Lung (tissue), 12 donors: ENCODE data around the gene ENTPD6. TPM values are rescaled to one million over a fixed set of nuclear protein-coding genes. Genes with fewer than 3 reads are reported as not detected.

Experiments
- ATAC-seq: fragments of 200-7000 bp; cut with Tn5 transposase; one replicate; pipeline ENCODE4 v1.9.1; 2020; ENCODE audit warnings: moderate number of reproducible peaks; ENCODE audit not compliant: insufficient read depth, low FRiP score
- DNase-seq, 3 donors: peaks; one replicate each; pipeline ENCODE4 v3.0.0-alpha.2; 2013 to 2017
- H3K27ac ChIP-seq, 2 donors: one replicate each; pipeline ENCODE4 v1.5.1; 2013; ENCODE audit warnings: mild to moderate bottlenecking in 2 of 2, moderate library complexity in 2 of 2, control low read depth in 1 of 2, inconsistent platforms in 1 of 2, low read depth in 1 of 2, low read length in 1 of 2
- H3K27me3 ChIP-seq, 3 donors: one replicate each; pipeline ENCODE4 v1.5.1; 2013; ENCODE audit warnings: low read length in 2 of 3; ENCODE audit not compliant: control insufficient read depth in 3 of 3, insufficient read depth in 3 of 3
- H3K36me3 ChIP-seq, 4 donors: one replicate each; pipeline ENCODE4 v1.5.1; 2013; ENCODE audit warnings: low read length in 4 of 4, mild to moderate bottlenecking in 1 of 4, moderate library complexity in 1 of 4; ENCODE audit not compliant: control insufficient read depth in 4 of 4, insufficient read depth in 4 of 4
- H3K4me1 ChIP-seq, 5 donors: one replicate each; pipeline ENCODE4 v1.5.1; 2013; ENCODE audit warnings: low read length in 5 of 5, mild to moderate bottlenecking in 2 of 5, moderate library complexity in 1 of 5; ENCODE audit not compliant: control insufficient read depth in 5 of 5, insufficient read depth in 5 of 5
- H3K4me3 ChIP-seq: one replicate; pipeline ENCODE4 v1.5.1; 2013; ENCODE audit warnings: mild to moderate bottlenecking, control low read depth, moderate library complexity
- H3K9ac ChIP-seq, 2 donors: one replicate each; pipeline ENCODE4 v1.5.1; 2013; ENCODE audit warnings: low read length in 2 of 2, control low read depth in 1 of 2; ENCODE audit not compliant: insufficient read depth in 1 of 2
- H3K9me3 ChIP-seq, 4 donors: one replicate each; pipeline ENCODE4 v1.5.1; 2013; ENCODE audit warnings: low read length in 3 of 4, mild to moderate bottlenecking in 1 of 4, moderate library complexity in 1 of 4; ENCODE audit not compliant: control insufficient read depth in 4 of 4, insufficient read depth in 3 of 4
- CTCF ChIP-seq: IDR thresholded peaks from 2 replicates; pipeline ENCODE4 v1.5.1; 2012; ENCODE audit warnings: mild to moderate bottlenecking; ENCODE audit errors: control extremely low read depth, extremely low read depth
- WGBS, 2 donors: extraction: QIAGEN DNeasy Blood & Tissue Kit; methylation state at CpG; one replicate each; pipeline ENCODE4 v1.1.7; 2013; 5-methylcytosine and 5-hydroxymethylcytosine counted together
- polyA plus RNA-seq, 2 donors: library from polyadenylated mRNA; stranded (reverse); fragments of 200-250 nt; gene quantifications; one replicate each; pipeline ENCODE4 v1.2.1, GENCODE V29; 2013
- total RNA-seq, 2 donors: library from RNA; depleted of rRNA in 1 of 2; stranded (reverse); fragments of >200 nt in 1 of 2; gene quantifications; one replicate each; pipeline ENCODE4 v1.2.1, GENCODE V29; 2014 to 2021
- donor health status: control.
- donor health status: control.
- donor health status: Bipolar disorder and iron deficiency.
- donor health status: healthy.
- donor health status: DM: yes; HTN: yes; CAD: no.

Gene ENTPD6
- total and polyA plus RNA-seq, 4 donors = 33.8 to 78.8 (median 52.2) TPM

GRCh38 chr20:25196786-25197120 lies 1.2 kb downstream of the ENTPD6 start:
- peak overlapping the region; percentile 57 for H3K4me3 ChIP-seq
- DNase-seq (no peak), ATAC-seq (no peak)
- H3K27me3 ChIP-seq = no peaks in the 10 kb centered on the region
- no peak for TF ChIP-seq CTCF
- H3K27ac ChIP-seq = peak overlapping the region; percentile 88 to 98
- peaks cover 0 to 12% (median 0%) of the 10 kb centered on the region in 5 donors for H3K4me1 ChIP-seq
- no peaks in the 10 kb centered on the region for H3K36me3 ChIP-seq
- H3K9me3 ChIP-seq = no peaks in the 10 kb centered on the region
- peak overlapping the region; percentile 74 to 80 for H3K9ac ChIP-seq
- 42 to 52% methylated on average over 9 of the region's 9 CpGs for WGBS, 2 donors

- no peaks in the 10 kb centered on the region for H3K27me3 ChIP-seq
- no peak for TF ChIP-seq CTCF
- no peak overlapping the region for H3K4me3 ChIP-seq
- no peak overlapping the region for H3K9ac ChIP-seq
- H3K36me3 ChIP-seq = no peaks in the 10 kb centered on the region
- 83 to 91% methylated on average over 3 of the region's 3 CpGs for WGBS, 2 donors
- no peak for DNase-seq
- no peaks in the 10 kb centered on the region for H3K9me3 ChIP-seq
- peaks cover 0 to 12% (median 0%) of the 10 kb centered on the region in 5 donors for H3K4me1 ChIP-seq
- peak overlapping the region in 1 of 2 donors; percentile 88 for H3K27ac ChIP-seq
- ATAC-seq = no peak
Measured at GRCh38 chr20:25197183-25197869, 1.8 kb downstream of the ENTPD6 start.

GRCh38 chr20:25197870-25198190 lies 2.3 kb downstream of the ENTPD6 start:
- no peaks in the 10 kb centered on the region for H3K9me3 ChIP-seq

More at GRCh38 chr20:25197870-25198190, 2.3 kb downstream of the ENTPD6 start:
- H3K9ac ChIP-seq = peak overlapping the region in 1 of 2 donors; percentile 19
- WGBS, 2 donors = 78 to 92% methylated on average over 3 of the region's 3 CpGs
- no peak for DNase-seq
- H3K4me3 ChIP-seq = no peak overlapping the region
- no peaks in the 10 kb centered on the region for H3K36me3 ChIP-seq
- peak overlapping the region in 1 of 2 donors; percentile 80 for H3K27ac ChIP-seq
- H3K27me3 ChIP-seq = no peaks in the 10 kb centered on the region
- ATAC-seq = no peak
- peaks cover 0 to 12% (median 0%) of the 10 kb centered on the region in 5 donors for H3K4me1 ChIP-seq
- TF ChIP-seq CTCF = no peak
